Endodermal cell (in vitro differentiated cells): Measurements from ENCODE around the gene SAMHD1. TPM values are rescaled to one million over a fixed set of nuclear protein-coding genes. Genes with fewer than 3 reads are reported as not detected.
"Not testable (repeated sequence)": the region's sequence is repeated elsewhere in the genome, so short reads cannot be mapped to it uniquely, and the experiment has no call there.

Experiments
- DNase-seq: peaks from one replicate; pipeline ENCODE4 v3.0.0-alpha.2; 2017
- H3K27ac ChIP-seq: 2 replicates; pipeline ENCODE4 v1.5.1; 2013; ENCODE audit warnings: mild to moderate bottlenecking, low read depth, low read length, moderate library complexity
- H3K27me3 ChIP-seq: 2 replicates; pipeline ENCODE4 v1.6.1; 2013; ENCODE audit warnings: mild to moderate bottlenecking, low read length, moderate library complexity; ENCODE audit not compliant: insufficient read depth, control insufficient read depth, poor library complexity, severe bottlenecking
- H3K36me3 ChIP-seq: 2 replicates; pipeline ENCODE4 v1.7.0; 2013; ENCODE audit warnings: mild to moderate bottlenecking, low read length, moderate library complexity; ENCODE audit not compliant: control insufficient read depth, insufficient read depth
- H3K4me1 ChIP-seq: one replicate; pipeline ENCODE4 v1.7.0; 2013; ENCODE audit warnings: low read length; ENCODE audit not compliant: control insufficient read depth, insufficient read depth
- H3K4me3 ChIP-seq: 2 replicates; pipeline ENCODE4 v1.5.1; 2013; ENCODE audit warnings: mild to moderate bottlenecking, low read length, moderate library complexity
- H3K9ac ChIP-seq: 2 replicates; pipeline ENCODE4 v1.6.1; 2013; ENCODE audit warnings: mild to moderate bottlenecking, low read length, moderate library complexity; ENCODE audit not compliant: poor library complexity, severe bottlenecking; ENCODE audit errors: extremely low read depth
- H3K9me3 ChIP-seq: 2 replicates; pipeline ENCODE4 v1.6.1; 2013; ENCODE audit warnings: mild to moderate bottlenecking, low read length, moderate library complexity; ENCODE audit not compliant: control insufficient read depth
- H3K27ac Mint-ChIP-seq: 2 replicates; pipeline ENCODE4 v1.8.0; 2020; ENCODE audit warnings: mixed read lengths
- H3K27me3 Mint-ChIP-seq: 2 replicates; pipeline ENCODE4 v1.8.0; 2021; ENCODE audit warnings: mild to moderate bottlenecking, mixed read lengths; ENCODE audit not compliant: insufficient read depth
- H3K36me3 Mint-ChIP-seq: 2 replicates; pipeline ENCODE4 v1.8.0; 2020; ENCODE audit warnings: low read depth, mixed read lengths
- H3K4me1 Mint-ChIP-seq: 2 replicates; pipeline ENCODE4 v1.8.0; 2020; ENCODE audit warnings: mixed read lengths
- H3K4me3 Mint-ChIP-seq: 2 replicates; pipeline ENCODE4 v1.8.0; 2020; ENCODE audit warnings: mild to moderate bottlenecking, moderate library complexity, mixed read lengths
- H3K9me3 Mint-ChIP-seq: 2 replicates; pipeline ENCODE4 v1.8.0; 2020; ENCODE audit warnings: mild to moderate bottlenecking, mixed read lengths
- WGBS, 2 experiments: methylation state at CpG; one replicate each; pipeline versions ENCODE4 v1.1.5 to v1.1.7; 2013; ENCODE audit warnings: missing lambda C conversion rate in 2 of 2, mixed read lengths in 1 of 2; ENCODE audit not compliant: insufficient coverage in 1 of 2, insufficient read length in 1 of 2; 5-methylcytosine and 5-hydroxymethylcytosine counted together
- total RNA-seq, 2 donors: library from RNA; stranded (reverse); fragmentation: NEBNext Ultra II Directional in 1 of 2; extraction: Animal tissue kit (Norgen Biotek cat#: 25700) in 1 of 2; gene quantifications; 2 replicates in 1 of 2; 3 replicates in 1 of 2; pipeline ENCODE4 v1.2.1, GENCODE V29; 2021
- TF ChIP-seq, protein P1 (sequence below): fragments of 200-600 bp; sonication (generic); conservative IDR thresholded peaks from 2 replicates; pipeline ENCODE4 v1.5.0; 2021; ENCODE audit warnings: antibody characterized with exemption, mild to moderate bottlenecking

Gene SAMHD1
- total RNA-seq, 2 donors from 2014 or later = 3.7 to 4.9 TPM

DNA sequence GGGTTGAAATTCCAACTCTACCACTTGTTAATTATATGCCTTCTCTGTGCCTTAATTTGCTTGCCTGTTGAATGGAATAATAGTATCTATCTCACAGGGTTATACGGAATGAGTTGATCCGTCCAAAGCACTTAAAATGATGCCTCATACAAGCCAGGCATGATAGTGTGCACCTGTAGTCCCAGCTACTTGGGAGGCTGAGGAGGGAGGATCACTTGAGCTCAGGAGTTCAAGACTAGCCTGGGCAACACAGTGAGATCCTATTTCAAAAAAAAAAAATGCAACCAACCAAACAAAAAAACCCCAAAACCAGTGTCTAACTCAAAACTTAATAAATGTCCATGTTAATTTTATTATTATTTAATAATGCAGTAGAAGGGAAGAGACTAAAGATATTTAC lies 35.3 kb downstream of the SAMHD1 start:
- Histone ChIP-seq H3K27ac (no peak overlapping the region), H3K36me3 (no peaks in the 10 kb centered on the region), H3K4me1 (no peaks in the 10 kb centered on the region), H3K27me3 (no peaks in the 10 kb centered on the region), H3K9me3 (no peaks in the 10 kb centered on the region), H3K4me3 (no peak overlapping the region), H3K9ac (no peak overlapping the region)
- DNase-seq = no peak
- H3K4me1 Mint-ChIP-seq = peaks cover 4% of the 10 kb centered on the region
- 100% methylated on average over 2 of the region's 2 CpGs for WGBS, 2 experiments
- no peaks in the 10 kb centered on the region for H3K9me3 Mint-ChIP-seq
- H3K27me3 Mint-ChIP-seq = no peaks in the 10 kb centered on the region
- no peaks in the 10 kb centered on the region for H3K36me3 Mint-ChIP-seq
- no peak overlapping the region for H3K27ac Mint-ChIP-seq
- TF ChIP-seq, protein P1, sequence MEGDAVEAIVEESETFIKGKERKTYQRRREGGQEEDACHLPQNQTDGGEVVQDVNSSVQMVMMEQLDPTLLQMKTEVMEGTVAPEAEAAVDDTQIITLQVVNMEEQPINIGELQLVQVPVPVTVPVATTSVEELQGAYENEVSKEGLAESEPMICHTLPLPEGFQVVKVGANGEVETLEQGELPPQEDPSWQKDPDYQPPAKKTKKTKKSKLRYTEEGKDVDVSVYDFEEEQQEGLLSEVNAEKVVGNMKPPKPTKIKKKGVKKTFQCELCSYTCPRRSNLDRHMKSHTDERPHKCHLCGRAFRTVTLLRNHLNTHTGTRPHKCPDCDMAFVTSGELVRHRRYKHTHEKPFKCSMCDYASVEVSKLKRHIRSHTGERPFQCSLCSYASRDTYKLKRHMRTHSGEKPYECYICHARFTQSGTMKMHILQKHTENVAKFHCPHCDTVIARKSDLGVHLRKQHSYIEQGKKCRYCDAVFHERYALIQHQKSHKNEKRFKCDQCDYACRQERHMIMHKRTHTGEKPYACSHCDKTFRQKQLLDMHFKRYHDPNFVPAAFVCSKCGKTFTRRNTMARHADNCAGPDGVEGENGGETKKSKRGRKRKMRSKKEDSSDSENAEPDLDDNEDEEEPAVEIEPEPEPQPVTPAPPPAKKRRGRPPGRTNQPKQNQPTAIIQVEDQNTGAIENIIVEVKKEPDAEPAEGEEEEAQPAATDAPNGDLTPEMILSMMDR = no peak
- no peak overlapping the region for H3K4me3 Mint-ChIP-seq

DNA sequence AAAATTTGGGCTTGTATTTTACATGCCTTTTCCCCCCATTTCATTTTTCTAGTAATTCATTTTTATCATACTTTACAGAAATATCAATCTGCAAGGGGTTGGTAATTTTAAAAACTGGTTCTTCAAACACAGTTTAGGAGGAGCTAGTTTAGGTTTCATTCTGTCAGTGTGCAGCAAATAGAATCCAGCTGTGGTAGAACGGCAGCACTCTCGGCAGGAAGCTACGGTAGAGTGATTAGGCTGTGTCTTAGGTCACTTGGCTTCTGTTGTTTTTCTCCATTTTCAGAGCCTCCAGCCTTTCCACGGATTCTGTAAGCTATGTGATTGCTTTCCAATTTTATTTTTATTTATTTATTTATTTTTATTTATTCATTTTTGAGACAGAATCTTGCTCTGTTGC lies 42.9 kb downstream of the SAMHD1 start:
- Histone ChIP-seq H3K27me3 (no peaks in the 10 kb centered on the region), H3K4me1 (no peaks in the 10 kb centered on the region), H3K4me3 (no peak overlapping the region), H3K36me3 (no peaks in the 10 kb centered on the region), H3K9ac (no peak overlapping the region), H3K9me3 (no peaks in the 10 kb centered on the region), H3K27ac (no peak overlapping the region)
- peaks cover 4% of the 10 kb centered on the region for H3K4me1 Mint-ChIP-seq
- peaks cover 2% of the 10 kb centered on the region for H3K9me3 Mint-ChIP-seq
- DNase-seq = no peak
- TF ChIP-seq, protein P1 = no peak
- no peak overlapping the region for H3K4me3 Mint-ChIP-seq
- WGBS, 2 experiments = 83 to 86% methylated on average over 3 of the region's 4 CpGs
- H3K36me3 Mint-ChIP-seq = peaks cover 2% of the 10 kb centered on the region
- H3K27ac Mint-ChIP-seq = no peak overlapping the region
- H3K27me3 Mint-ChIP-seq = no peaks in the 10 kb centered on the region

DNA sequence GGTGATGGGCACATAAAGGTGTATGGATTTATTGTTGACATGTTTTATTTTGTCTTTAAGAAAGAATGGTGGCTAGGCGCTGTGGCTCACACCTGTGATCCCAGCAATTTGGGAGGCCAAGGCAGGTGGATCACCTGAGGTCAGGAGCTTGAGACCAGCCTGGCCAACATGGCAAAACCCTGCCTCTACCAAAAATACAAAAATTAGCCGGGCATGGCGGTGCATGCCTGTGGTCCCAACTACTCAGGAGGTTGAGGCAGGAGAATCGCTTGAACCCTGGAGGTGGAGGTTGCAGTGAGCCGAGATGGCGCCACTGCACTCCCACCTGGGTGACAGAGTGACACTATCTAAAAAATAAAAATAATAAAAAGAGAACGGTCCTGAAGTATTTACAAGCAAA lies 45.4 kb downstream of the SAMHD1 start:
- not testable (repeated sequence) for H3K4me1 Mint-ChIP-seq, H3K4me1 ChIP-seq, H3K9ac ChIP-seq, H3K9me3 Mint-ChIP-seq, H3K4me3 Mint-ChIP-seq, H3K27ac Mint-ChIP-seq, H3K27me3 Mint-ChIP-seq, H3K27ac ChIP-seq, H3K9me3 ChIP-seq, H3K4me3 ChIP-seq, H3K36me3 ChIP-seq, H3K36me3 Mint-ChIP-seq, H3K27me3 ChIP-seq
- 89 to 98% methylated on average over 7 of the region's 7 CpGs for WGBS, 2 experiments
- peak; percentile 1 for DNase-seq

DNA sequence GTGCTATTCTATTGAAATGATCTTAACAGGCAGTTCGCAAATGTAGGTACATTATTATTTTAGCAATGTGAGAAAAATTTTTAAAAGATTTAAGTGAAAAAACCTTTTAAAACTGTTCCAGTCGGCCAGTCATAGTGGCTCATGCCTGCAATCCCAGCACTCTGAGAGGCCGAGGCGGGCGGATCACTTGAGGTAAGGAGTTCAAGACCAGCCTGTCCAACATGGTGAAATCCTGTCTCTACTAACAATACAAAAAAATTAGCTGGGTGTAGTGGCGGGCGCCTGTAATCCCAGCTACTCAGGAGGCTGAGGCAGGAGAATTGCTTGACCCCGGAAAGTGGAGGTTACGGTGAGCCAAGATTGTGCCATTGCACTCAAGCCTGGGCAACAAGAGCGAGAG lies 45.9 kb downstream of the SAMHD1 start:
- H3K4me3 Mint-ChIP-seq, H3K36me3 Mint-ChIP-seq, H3K27me3 ChIP-seq, H3K9ac ChIP-seq, H3K27ac Mint-ChIP-seq, H3K27ac ChIP-seq, H3K36me3 ChIP-seq, H3K27me3 Mint-ChIP-seq, H3K9me3 ChIP-seq, H3K4me1 ChIP-seq, H3K4me1 Mint-ChIP-seq, H3K4me3 ChIP-seq, H3K9me3 Mint-ChIP-seq: not testable (repeated sequence)
- 93 to 100% methylated on average over 7 to 10 of the region's 10 CpGs for WGBS, 2 experiments
- peak; percentile 13 for DNase-seq
